ENCODE results near the gene JHY. TPM values are rescaled to one million over a fixed set of nuclear protein-coding genes. Genes with fewer than 3 reads are reported as not detected.
A peak's percentile ranks its signal among the peaks of the same experiment; 100 is the strongest.

JHY gene
- total RNA-seq, 1 experiment from 2014 or later: 0.79 TPM

- no peaks in the 10 kb centered on the region for H3K9me3 ChIP-seq (ENCODE audit: control insufficient read depth, low read depth, low read length)
- H4K5ac ChIP-seq (ENCODE audit: insufficient read length, low read depth, low read length): no peak overlapping the region
- no peak overlapping the region for H3T11ph ChIP-seq (ENCODE audit: low read length)
- Mint-ChIP-seq H3K9me3 (peaks cover 5 to 10% of the 10 kb centered on the region in 2 experiments), H3K27ac (no peak overlapping the region), H3K4me1 (peaks cover 47 to 59% of the 10 kb centered on the region in 2 experiments), H3K4me3 (peak overlapping the region; percentile 46 to 74), H3K27me3 (ENCODE audit: low read depth) (peaks cover 100% of the 10 kb centered on the region), H3K36me3 (ENCODE audit: insufficient read depth in 1 of 3, low read depth in 3 of 3) (no peaks in the 10 kb centered on the region; a peak in 2 of 7 replicates)
- no peak overlapping the region for H3K56ac ChIP-seq (ENCODE audit: insufficient read length, low read depth, low read length)
- H3K18ac ChIP-seq (ENCODE audit: insufficient read length, low read depth, low read length): no peak overlapping the region
- H3K27me3 ChIP-seq (ENCODE audit: insufficient read depth, low read length): peaks cover 89% of the 10 kb centered on the region
- H4K8ac ChIP-seq (replicated peaks; ENCODE audit: insufficient read length, low read depth, low read length): no peak overlapping the region
- no peak overlapping the region for H2BK12ac ChIP-seq (ENCODE audit: insufficient read length, low read depth, low read length)
- no peak overlapping the region; the same call in 1 of the 2 replicates for H3K14ac ChIP-seq (ENCODE audit: insufficient read depth, low read length)
- peak overlapping the region; percentile 68 for H3K4me2 ChIP-seq (ENCODE audit: insufficient read depth, insufficient read length, low read length)
- H3K23me2 ChIP-seq (ENCODE audit: insufficient read length, low read depth, low read length, poor library complexity, severe bottlenecking): peaks cover 16% of the 10 kb centered on the region
- H2BK5ac ChIP-seq (ENCODE audit: insufficient read length, low read length): no peak overlapping the region
- H2AFZ ChIP-seq (ENCODE audit: low read length): no peak overlapping the region
- H2BK15ac ChIP-seq (ENCODE audit: low read depth, low read length): no peak overlapping the region
- H2BK120ac ChIP-seq (ENCODE audit: low read depth, low read length, poor library complexity, severe bottlenecking): no peak overlapping the region
- no CpG with 5 or more reads among the region's 44 CpGs for WGBS (ENCODE audit: extremely low coverage, insufficient read length, low lambda C conversion rate)
- no peaks in the 10 kb centered on the region; the same call in 1 of the 2 replicates for H3K4me1 ChIP-seq (ENCODE audit: insufficient read depth, low read length)
- no peaks in the 10 kb centered on the region for H4K20me1 ChIP-seq (ENCODE audit: control insufficient read depth, insufficient read depth, insufficient read length)
- H3K4ac ChIP-seq (ENCODE audit: low read depth, low read length): no peak overlapping the region
- no peaks in the 10 kb centered on the region for H3K79me2 ChIP-seq (ENCODE audit: insufficient read depth, low read length)
- H4K91ac ChIP-seq (ENCODE audit: insufficient read length, low read depth, low read length): no peak overlapping the region
- TF ChIP-seq CTCF (conservative IDR thresholded peaks at IDR 0.05): no peak
- no peaks in the 10 kb centered on the region for H3K79me1 ChIP-seq (ENCODE audit: insufficient read depth, low read depth, low read length, poor library complexity, severe bottlenecking)
- no peak overlapping the region for H3K23ac ChIP-seq (ENCODE audit: insufficient read length, low read depth, low read length)
- no peak overlapping the region for H3K9ac ChIP-seq (ENCODE audit: extremely low read depth, insufficient read length, low read length)
- no peak overlapping the region for H3K27ac ChIP-seq (ENCODE audit: insufficient read length, low read depth, low read length)
- DNase-seq: peak; percentile 36
- no peak overlapping the region for H2AK5ac ChIP-seq (ENCODE audit: insufficient read length, low read length)
- H2BK20ac ChIP-seq (ENCODE audit: low read depth, low read length, poor library complexity, severe bottlenecking): no peak overlapping the region
Observed at GRCh38 chr11:122979103-122979814, 96.7 kb downstream of the JHY start.
